GM11168 (cell line): Measurements from ENCODE around the gene CELA3B.
"Not testable (repeated sequence)": the region's sequence is repeated elsewhere in the genome, so short reads cannot be mapped to it uniquely, and the experiment has no call there.

ENCODE experiments used
- in situ Hi-C: fragments of 300-500 bp; cut with MboI; formaldehyde crosslinking; loops from one replicate; pipeline ENCODE4 v1.12.0; 2022; ENCODE audit warnings: low sequenced_read_pairs; ENCODE audit not compliant: unreplicated experiment

Gene CELA3B

GRCh38 chr1:21972973-21973441 lies 3.8 kb upstream of the CELA3B start:
- in situ Hi-C loops: not testable (repeated sequence)

- in situ Hi-C loops: not testable (repeated sequence)
Observed at GRCh38 chr1:21973948-21974347, 2.9 kb upstream of the CELA3B start.

GRCh38 chr1:21974699-21975098 lies 2.1 kb upstream of the CELA3B start:
- in situ Hi-C loops: not testable (repeated sequence)

- in situ Hi-C loops: not testable (repeated sequence)
Observed at GRCh38 chr1:21975296-21975695, 1.5 kb upstream of the CELA3B start.

GRCh38 chr1:21978209-21978608 lies 1.4 kb downstream of the CELA3B start:
- in situ Hi-C loops: not testable (repeated sequence)

- in situ Hi-C loops: not testable (repeated sequence)
Observed at GRCh38 chr1:21980515-21981220, 3.8 kb downstream of the CELA3B start.

GRCh38 chr1:21981253-21981652 lies 4.4 kb downstream of the CELA3B start:
- in situ Hi-C loops: not testable (repeated sequence)

- in situ Hi-C loops: not testable (repeated sequence)
Observed at GRCh38 chr1:21982122-21982521, 5.3 kb downstream of the CELA3B start.

- in situ Hi-C loops: not testable (repeated sequence)
Observed at GRCh38 chr1:21983539-21983938, 6.7 kb downstream of the CELA3B start.

GRCh38 chr1:21985893-21986292 lies 9.1 kb downstream of the CELA3B start:
- in situ Hi-C loops: not testable (repeated sequence)

- in situ Hi-C loops: not testable (repeated sequence)
Observed at GRCh38 chr1:21986386-21986785, 9.6 kb downstream of the CELA3B start.

GRCh38 chr1:21989672-21990393 lies 13.0 kb downstream of the CELA3B start:
- in situ Hi-C loops: not testable (repeated sequence)

GRCh38 chr1:21992186-21992585 lies 15.4 kb downstream of the CELA3B start:
- in situ Hi-C loops: not testable (repeated sequence)

- in situ Hi-C loops: not testable (repeated sequence)
Observed at GRCh38 chr1:21994716-21995115, 17.9 kb downstream of the CELA3B start.

GRCh38 chr1:21996663-21996970 lies 19.8 kb downstream of the CELA3B start:
- in situ Hi-C loops: not testable (repeated sequence)

GRCh38 chr1:21997891-21998623 lies 21.2 kb downstream of the CELA3B start:
- in situ Hi-C loops: not testable (repeated sequence)

- in situ Hi-C loops: not testable (repeated sequence)
Observed at GRCh38 chr1:21998624-21999294, 21.9 kb downstream of the CELA3B start.

- in situ Hi-C loops: not testable (repeated sequence)
Observed at GRCh38 chr1:21999645-22000044, 22.8 kb downstream of the CELA3B start.

GRCh38 chr1:22001409-22001808 lies 24.6 kb downstream of the CELA3B start, which contains the start of gene CELA3A:
Gene CELA3A, plus strand, starts transcription at chr1:22001657. Its CDS starts 18 bp downstream, at chr1:22001675.
- in situ Hi-C loops: no loop called here

- in situ Hi-C loops: not testable (repeated sequence)
Observed at GRCh38 chr1:22002461-22002860, 25.6 kb downstream of the CELA3B start.
